NCI-H146 treated with DMSO at 0.1 percent for 48 hours (cell line): ENCODE results near the gene MTRR.
"Not testable (repeated sequence)": the region's sequence is repeated elsewhere in the genome, so short reads cannot be mapped to it uniquely, and the experiment has no call there.

Experiments used
- DNase-seq: peaks from one replicate; lab custom pipeline; 2025; ENCODE audit not compliant: unreplicated experiment; lab: John Stamatoyannopoulos, UW

MTRR gene

GRCh38 chr5:7894439-7894838, 25.5 kb downstream of the MTRR start:
- DNase-seq, result no peak

GRCh38 chr5:7894860-7895259, 25.9 kb downstream of the MTRR start:
- no peak for DNase-seq

DNA sequence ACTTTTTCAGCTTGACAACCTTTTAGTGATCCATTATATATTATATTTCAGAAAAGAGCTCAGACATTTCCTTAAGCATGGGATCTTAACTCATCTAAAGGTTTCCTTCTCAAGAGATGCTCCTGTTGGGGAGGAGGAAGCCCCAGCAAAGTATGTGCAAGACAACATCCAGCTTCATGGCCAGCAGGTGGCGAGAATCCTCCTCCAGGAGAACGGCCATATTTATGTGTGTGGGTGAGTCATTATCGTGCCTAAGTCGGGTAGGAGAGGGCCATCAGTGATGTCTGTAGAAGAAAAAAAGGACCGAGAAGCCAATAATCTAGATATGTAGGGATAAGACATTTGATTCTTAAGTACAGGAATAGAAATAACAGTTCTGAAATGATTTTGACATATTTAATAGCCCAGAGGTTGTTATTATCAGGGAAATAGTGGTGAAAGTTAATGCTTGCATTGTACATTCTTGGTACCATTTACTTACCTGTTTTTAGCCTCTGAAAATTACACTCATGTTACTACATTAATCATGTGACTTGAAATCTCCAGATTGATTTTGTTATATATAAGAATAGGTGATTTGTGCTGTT, 28.2 kb downstream of the MTRR start:
- DNase-seq, result no peak

- DNase-seq, result no peak
Measured at GRCh38 chr5:7902201-7902600, 33.3 kb downstream of the MTRR start.

GRCh38 chr5:7902666-7903625, 34.0 kb downstream of the MTRR start:
- no peak for DNase-seq

GRCh38 chr5:7904170-7904569, 35.2 kb downstream of the MTRR start:
- DNase-seq, result no peak

DNA sequence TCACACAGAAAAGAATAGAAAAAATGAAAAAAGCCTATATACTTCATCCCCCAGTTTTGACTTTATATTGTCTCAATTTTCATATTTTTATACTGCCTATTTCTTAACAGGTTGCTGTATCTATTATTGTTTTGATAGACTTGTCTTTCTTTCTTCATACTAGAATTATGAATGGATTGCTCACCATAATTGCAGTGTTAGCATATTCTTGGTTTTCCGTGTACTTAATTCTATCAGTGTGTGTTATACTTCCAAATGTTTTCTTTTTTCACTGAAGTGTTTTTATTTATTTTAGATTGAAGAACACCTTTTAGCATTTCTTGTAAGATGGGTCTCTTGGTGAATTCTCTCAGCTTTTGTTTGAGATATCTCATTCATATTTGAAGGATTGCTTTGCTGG, 38.7 kb downstream of the MTRR start:
- no peak for DNase-seq

DNA sequence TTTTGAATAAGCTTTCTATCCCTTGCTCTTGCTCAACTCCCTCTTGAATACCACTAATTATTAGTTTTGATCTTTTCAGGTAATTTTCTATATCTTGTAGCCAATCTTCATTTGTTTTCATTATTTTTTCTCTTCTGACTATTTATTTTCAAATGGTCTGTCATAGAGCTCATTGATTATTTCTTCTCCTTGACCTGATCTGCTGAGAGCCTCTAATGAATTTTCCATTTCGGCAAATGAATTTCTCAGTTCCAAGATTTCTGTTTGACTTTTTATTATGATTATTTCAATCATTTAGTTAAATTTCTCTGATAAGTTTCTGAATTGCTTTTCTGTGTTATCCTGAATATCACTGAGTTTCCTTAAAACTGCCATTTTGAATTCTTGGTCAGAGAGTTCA, 39.4 kb downstream of the MTRR start:
- no peak for DNase-seq

- DNase-seq, result no peak
Measured at GRCh38 chr5:7910738-7911428, 41.9 kb downstream of the MTRR start.

GRCh38 chr5:7911429-7911771, 42.5 kb downstream of the MTRR start:
- DNase-seq, result not testable (repeated sequence)

DNA sequence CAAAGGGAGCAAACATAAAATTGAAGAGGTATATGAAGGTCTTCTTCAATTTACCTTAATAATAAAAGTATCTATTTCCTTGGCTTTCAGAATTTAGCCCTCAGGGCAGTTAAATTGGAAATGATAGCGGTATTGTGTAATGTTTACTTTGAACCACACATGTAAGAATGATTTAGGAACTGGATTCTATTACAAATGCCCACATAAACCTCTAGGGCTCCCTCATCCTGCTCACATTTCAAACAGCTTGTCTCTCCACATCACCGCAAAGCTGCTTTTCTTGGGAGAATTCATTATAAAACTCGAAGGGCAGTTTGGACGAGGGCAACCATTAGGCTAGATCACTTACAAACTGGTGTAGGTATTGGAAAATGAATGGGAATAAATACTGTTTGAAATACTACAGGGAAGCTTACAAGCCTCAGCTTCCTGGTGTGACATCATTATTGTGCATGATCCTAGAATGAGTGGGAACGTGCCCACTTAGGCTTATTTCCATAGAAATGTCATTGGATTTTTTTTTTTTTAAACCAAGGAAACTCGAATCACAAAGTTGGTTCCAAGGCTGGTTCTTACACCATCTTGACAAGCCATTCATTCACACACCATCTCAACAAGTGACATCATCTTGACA, 47.3 kb downstream of the MTRR start:
- DNase-seq, result peak; percentile 4

DNA sequence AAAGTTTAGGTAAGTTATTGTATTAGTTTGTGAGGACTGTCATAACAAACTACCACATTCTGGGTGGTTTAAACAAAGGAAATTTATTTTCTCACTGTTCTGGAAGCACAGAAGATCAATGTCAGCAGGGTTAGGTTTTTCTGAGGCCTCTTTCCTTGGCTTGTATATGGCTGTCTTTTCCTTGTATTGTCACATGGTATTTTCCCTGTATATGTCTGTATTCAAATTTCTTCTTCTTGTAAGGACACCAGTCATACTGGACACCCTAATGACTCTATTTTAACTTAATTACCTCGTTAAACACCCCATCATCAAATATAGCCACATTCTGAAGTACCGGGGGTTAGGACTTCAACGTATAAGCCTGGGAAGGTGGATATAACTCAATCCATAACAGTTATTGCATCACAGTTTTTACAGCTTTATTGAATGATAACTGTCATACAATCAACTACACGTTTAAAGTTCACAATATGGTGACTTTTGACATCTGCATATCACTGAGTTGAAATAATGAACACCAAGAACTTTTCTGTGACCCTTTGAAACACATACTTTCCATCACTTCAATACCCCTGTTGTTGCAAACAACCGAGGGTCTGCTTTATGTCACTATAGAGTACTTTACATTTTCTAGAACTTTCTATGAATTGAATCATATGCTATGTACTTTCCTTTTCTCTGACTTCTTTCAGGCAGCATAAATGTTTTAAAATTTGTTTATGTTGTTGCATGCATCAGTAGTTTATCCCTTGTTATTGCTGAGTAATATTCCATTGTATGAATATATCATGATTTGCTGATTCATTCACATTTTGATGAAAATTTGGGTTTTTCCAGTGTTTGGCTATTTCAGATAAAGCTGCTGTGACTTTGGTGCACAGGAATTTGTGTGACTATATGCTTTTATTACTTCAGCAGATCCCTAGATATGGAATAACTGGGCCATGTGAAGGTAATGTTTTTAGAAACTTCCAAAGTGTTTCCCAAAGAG, 48.5 kb downstream of the MTRR start:
- DNase-seq, result no peak

DNA sequence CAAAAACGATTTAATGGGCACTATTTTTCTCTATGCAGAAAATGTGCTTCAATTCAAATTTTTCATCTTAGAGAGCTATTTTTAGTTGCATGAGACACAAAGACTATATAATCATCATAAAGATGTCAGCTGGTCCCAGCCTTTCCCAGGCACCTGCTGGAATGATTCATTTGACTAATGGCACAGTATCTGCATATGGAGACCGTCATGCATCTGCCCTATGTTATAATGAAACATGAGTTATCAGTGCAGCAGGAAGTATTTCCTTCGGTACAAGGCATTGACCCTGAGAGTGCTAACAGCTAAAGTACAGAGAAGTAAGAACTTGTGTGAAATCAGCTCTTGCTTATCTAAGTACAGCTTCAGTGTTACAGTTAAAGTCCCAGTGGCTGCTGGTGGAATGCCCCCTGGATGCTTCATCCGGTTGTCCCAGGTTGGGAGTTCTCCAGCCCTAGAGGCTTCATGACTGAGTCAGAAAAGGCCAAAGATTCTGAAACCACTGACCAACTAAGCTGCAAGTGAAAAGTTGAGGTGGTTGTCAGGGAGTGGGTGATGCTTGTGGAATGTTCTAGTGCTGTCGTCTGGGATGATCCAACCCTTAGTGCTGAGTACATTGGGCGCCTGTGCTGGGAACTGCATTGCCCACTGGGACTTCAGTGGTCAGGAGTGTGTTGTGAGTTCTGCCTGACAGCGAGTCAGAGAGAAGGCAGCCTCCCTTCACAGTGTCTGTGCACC, 57.2 kb downstream of the MTRR start:
- no peak for DNase-seq

GRCh38 chr5:7926720-7927119, 57.8 kb downstream of the MTRR start:
- no peak for DNase-seq

- peak; percentile 13 for DNase-seq
Measured at GRCh38 chr5:7927466-7928375, 58.8 kb downstream of the MTRR start.

- no peak for DNase-seq
Measured at GRCh38 chr5:7930011-7930410, 61.1 kb downstream of the MTRR start.

- DNase-seq, result no peak
Measured at GRCh38 chr5:7941692-7942091, 72.7 kb downstream of the MTRR start.

DNA sequence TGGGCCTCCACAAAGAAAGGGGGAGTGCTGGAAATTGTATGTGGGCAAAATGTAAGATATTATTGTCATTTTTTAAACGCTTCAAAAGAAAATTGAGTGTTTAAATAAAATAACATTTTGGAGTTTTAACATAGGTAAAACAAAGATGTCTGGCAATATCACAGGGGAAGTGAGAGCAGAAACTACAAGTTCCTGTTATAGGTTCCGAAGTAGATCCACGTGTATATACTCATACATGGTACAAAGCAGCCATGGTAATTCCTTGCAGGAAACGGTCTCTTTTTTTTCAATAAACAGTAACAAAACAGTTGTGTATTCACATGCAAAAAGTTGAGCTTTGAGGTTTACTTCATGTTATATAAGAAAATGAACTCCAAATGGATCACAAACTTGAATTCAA, 78.4 kb downstream of the MTRR start:
- no peak for DNase-seq
